HL-60/S4 treated with phorbol 12-myristate 13-acetate at 8.2 ng/mL for 4 days and 3 days (cell line): ENCODE measurements around the gene MMP7.

Experiments used
- in situ Hi-C: fragments of 300-500 bp; cut with MboI; formaldehyde crosslinking; loops from 2 replicates; pipeline ENCODE4 v1.15.0; 2022; ENCODE audit warnings: low sequenced_read_pairs

The MMP7 gene, protein sequence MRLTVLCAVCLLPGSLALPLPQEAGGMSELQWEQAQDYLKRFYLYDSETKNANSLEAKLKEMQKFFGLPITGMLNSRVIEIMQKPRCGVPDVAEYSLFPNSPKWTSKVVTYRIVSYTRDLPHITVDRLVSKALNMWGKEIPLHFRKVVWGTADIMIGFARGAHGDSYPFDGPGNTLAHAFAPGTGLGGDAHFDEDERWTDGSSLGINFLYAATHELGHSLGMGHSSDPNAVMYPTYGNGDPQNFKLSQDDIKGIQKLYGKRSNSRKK

DNA sequence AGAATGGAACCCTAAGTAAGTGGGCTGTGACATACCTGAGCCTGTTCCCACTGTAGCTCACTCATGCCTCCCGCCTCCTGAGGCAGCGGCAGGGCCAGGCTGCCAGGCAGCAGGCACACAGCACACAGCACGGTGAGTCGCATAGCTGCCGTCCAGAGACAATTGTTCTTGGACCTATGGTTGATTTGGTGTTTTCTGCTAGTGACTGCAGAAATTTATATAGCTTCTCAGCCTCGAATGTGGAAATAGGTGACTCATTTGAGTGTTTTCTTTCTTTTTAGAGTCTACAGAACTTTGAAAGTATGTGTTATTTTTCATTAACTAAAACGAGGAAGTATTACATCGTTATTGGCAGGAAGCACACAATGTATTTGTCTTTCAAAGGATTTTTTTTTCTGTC is at the start of gene MMP7:
TSS of gene MMP7 (minus strand) at position 190 of the 400 bp plus-strand sequence. CDS start at position 143, 47 bp downstream.
- in situ Hi-C loops = no loop called here

DNA sequence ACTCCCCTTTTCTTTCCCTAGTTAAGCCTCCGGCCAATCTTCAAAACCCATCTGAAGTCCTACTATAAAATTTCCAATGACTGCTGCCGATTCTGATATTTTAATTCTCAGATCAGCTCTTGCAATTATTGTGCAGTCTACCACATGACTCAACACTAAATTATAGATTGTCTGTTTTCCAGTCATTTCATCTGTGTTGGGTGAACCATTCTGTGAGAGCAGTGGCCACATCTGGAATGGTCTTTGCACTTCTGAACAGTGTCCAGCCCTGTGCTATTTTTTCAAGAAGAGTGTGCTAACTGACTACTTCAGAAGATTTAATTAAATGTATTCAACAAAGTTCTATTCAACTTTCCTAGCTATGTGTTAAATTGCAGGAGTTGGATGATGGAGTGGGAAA is 47.2 kb upstream of the MMP7 start:
- in situ Hi-C loops = no loop called here

DNA sequence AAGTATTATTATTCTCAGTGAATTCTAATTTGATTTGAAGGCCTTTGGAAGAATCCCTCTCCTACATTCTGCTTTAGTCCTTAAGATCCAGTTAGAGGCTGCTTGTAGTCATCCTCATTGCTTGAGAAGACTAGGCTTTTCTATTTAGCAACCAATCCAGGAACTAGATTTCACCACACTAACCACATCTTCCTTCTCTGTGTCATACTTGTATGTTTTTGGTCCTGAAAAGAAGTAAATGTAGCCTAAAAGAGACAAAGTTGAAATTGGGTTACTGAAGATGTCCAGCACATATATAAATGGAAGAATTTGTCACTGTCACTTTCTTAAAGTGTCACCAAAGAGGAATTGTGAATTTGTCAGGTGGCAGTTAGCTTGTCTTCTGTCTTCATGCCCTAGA is 46.6 kb upstream of the MMP7 start:
- in situ Hi-C loops = no loop called here

DNA sequence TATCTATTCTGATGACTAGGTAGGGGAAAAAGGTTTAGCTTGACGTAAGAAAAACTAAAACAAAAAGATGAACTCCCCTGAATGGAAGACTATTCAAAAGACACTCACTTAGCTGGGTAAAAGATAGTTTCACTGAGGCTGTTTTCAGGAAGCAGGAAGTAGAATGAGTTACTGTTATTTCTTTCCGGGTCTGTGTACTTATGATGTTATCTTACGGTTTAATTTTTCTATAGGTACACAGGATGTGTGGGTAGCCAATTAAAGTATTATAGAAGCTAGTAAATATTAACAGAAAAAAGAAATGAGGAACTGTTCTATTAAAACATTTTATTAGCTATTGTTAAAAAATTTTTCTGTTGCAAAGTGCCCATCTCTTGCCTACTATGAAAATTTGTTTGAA is 45.8 kb upstream of the MMP7 start:
- in situ Hi-C loops = no loop called here

DNA sequence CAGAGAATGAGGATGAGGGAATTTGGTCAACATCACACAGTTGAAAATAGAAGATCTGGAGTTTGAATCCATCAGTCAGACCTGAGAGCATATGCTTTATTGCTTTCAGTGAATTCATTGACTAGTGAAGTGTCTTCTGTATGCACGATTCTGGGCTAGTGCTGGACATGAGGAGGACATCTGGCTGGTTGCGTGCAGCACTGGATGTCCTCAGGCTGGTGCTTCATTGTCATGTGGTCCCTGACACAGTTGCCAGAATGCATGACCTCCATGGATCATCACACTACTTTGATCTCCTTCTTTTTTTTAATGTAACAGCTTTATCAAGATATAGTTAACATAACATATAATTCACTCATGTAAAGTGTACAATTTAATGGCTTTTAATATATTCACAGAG is 44.5 kb upstream of the MMP7 start:
- in situ Hi-C loops = no loop called here

DNA sequence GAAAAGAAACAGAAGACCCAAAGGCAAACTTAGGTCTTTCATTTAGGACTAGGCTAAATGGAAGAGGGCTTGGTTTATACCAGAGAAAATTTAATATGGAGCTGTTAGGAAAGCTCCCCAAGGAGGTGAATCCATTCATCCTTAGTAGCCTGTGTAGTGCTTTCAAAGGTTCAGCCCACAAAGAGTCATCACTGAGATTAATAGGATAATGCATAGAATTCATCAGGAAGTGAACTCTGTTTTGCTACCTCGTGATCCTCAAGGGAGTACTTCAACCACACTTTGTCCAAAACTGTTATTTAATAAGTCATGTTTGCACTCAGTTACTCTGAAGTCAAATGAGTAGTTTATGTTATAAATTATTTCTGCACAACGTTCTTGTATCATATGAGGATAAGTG is 43.3 kb upstream of the MMP7 start:
- in situ Hi-C loops = no loop called here

DNA sequence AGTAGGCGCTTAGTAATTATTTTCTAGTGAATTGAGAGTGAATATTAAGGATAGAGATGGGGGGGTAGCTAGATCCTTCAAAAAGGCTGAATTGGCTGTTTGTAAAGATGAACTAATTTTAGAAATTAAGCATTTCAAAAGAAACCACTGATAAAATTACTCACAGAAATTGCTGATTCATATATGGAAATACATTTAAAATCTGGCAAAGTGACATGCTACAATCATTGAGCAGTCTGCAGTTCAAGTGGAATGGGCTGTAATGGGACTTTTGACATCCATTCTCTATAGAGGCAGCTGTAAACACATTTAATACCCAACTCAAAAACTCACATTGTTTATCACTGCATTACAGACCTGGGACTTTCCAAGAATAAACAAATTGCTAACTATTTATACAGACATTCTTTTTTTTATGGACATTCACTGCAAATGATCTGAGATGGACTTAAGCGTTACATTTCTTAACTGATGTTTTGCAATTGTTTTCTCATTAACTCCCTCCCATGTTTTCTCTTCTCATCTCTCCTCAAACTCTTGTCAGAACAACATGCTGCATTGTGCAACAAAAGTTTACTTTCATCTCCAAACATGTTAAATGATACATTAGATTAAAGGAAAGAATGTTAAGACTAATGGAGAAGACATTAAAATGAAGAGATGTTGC is 42.1 kb upstream of the MMP7 start:
- in situ Hi-C loops = no loop called here

DNA sequence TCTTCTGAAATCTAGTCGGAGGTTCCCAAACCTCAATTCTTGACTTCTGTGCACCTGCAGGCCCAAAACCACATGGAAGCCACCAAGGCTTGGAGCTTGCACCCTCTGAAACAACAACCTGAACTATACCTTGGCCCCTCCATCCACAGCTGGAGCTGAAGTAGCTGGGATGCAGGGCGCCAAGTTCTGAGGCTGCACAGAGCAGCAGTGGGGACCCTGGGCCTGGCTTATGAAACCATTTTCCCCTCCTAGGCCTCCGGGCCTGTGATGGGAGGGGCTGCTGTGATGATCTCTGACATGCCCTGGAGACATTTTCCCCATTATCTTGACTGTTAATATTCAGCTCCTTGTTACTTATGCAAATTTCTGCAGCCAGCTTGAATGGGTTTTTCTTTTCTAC is 38.3 kb upstream of the MMP7 start:
- in situ Hi-C loops = no loop called here

DNA sequence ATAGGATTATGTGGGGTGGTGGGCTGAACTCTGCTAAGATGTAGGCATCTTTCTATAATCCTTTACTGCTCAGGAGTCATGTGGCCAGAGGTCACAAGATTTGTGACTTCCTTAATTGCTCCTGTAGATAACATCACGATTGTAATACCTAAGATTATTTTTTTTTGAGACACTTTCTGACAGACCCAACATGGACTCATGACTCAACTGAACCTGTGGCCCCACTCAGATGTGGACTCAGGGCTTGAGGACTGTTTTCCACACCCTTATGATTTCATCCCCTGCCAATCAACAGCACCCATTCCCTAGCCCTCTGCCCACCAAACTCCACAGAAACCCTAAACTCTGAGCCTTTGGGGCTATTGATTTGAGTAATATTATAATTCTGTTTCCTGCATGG is 35.6 kb upstream of the MMP7 start:
- in situ Hi-C loops = no loop called here

DNA sequence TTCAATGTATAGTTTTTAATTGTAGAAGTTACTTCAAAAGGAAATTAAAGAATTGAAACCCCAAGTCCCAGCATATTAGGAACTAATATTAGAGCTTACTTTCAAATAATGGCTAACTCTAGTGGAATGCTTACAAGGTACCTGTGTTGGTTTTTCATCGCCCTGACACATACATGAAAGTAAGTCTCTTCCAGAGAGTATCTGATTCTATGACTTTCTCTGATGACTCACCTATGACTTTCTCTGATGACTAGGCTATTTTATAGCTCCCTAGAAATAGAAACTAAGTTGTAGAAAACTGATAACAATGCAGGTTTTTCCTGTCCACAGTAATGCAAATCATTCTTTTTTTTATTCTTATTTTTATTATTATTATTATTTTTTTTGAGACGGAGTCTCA is 33.6 kb upstream of the MMP7 start:
- in situ Hi-C loops = no loop called here

DNA sequence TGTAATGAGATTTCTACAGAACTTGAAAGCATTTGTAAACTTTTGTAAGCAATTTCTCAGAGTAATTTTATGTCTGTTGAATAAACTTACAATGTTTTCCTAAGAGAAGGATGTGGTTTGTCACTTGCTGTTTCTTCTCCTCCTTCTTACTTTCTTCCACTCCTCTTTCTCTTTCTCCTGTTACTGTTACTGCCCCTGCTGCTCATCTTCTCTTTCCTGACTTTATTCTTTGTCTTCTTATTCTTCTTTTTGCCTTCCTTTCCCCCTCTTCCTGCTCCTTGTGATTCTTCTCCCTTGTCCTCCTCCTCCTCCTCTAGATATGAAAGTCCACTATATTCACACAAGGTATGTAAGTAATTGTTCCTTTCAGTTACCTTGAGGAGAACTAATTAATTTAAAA is 31.1 kb upstream of the MMP7 start:
- in situ Hi-C loops = no loop called here

DNA sequence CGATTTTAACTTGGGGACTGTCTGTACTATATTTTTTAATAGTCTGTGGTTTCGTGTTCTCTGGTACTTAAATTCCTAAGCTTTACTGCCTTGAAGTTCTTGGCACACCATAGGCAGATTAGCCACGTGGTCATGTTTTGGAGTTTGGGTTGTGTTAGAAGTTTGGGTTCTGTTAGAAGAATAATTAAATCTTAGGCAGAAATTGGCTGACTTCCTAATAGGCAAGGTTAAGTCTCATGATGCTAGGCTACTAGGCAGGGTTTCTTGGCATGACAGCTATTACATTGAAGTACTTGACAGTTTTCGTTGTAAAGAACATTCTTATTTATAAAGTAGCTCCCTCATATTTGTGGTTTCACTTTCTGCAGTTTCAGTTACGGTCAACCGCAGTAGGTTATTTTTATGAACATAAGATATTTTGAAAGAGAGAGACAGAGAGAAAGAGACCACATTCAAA is 30.0 kb upstream of the MMP7 start:
- in situ Hi-C loops = no loop called here

DNA sequence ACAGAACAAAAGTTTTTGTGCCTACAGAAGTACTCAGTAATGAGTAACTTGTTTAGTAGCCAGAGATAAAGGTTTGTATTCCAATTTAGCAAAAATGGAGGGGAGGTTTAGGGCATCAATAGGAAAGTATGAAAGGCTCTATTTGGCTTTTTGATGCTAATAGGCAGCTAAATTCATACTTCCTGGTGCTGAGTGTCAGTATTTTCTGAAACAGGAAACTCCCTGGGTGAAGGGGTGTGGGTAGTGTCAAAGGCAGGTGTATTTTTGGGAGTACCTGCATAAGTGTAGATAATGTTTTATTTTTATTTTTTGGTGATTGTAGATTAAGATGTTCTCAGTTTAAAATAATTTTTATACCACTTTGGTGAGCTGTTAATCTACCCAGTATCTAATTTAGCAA is 29.3 kb upstream of the MMP7 start:
- in situ Hi-C loops = no loop called here

DNA sequence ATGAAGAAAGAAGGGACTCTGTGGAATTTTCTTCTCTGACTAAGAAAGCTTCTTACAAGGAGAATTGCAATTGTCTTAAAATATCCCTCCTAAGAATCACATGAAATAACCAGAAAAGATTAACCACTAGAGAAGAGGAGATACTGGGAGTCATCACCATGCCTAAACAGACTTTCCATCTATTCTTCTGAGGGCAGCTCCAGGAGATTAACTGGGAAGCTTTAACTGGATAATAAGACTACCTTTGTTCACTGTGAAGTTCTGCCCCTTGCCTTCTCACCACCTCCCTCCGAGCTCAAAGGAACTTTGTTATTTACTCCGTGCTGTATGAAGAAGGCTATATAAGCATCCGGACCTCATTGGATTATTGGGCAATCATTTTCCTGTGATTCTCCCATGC is 24.5 kb upstream of the MMP7 start:
- in situ Hi-C loops = no loop called here

DNA sequence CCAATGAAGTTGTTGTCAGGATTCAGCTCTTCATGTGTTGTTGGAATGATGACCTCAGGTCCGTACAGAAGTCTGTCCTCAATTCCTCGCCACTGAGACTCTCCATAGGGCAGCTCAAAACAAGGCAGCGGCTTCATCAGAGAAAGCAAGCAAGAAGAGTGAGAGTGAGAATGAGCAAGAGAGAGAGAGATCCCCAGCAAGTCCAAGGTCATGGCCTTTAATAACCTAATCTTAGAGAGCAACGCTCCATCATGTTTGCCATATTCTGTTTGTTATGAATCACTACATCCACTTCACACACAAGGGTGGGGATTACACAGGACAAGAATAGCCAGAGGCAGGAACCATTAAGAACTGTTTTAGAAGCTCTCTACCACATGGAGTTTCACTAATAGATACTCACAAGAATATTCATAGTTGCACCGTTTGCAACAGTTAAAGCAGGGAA is 23.3 kb upstream of the MMP7 start:
- in situ Hi-C loops = no loop called here

DNA sequence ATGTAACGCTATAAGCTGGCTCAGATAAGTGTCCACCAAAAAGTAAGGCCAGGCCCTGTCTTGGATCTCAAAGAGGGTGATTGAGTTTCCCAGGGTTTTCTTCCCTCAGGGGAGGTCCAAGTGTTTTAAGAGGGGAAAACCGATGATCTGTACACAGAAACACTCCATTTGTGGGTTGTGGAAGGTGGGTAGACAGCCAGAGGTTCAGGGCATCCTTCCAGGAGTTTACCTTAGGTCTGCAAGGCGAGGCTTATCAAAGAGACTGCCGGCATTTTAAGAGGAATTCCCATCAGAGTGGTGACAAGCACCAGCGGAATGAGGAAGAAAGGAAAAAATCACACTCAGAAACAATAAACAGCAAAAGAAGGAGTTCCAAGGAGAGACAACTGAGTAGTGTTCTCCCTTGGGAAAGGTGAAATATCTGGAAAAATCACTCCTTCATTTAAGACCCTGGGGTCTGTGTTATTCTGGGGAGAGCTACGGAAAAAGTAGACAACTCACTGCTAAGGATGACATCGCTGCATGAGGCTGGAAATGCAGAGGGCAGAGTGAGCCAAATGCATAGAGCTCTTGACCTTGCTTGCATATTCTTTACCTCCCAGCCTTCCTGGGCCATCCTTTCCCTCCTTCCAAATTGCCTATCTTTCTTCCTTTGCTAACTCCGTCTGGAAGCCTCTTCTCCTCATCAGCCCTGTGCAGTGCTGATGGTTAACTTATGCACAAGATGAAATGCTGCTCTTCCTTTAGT is 22.1 kb upstream of the MMP7 start:
- in situ Hi-C loops = no loop called here

DNA sequence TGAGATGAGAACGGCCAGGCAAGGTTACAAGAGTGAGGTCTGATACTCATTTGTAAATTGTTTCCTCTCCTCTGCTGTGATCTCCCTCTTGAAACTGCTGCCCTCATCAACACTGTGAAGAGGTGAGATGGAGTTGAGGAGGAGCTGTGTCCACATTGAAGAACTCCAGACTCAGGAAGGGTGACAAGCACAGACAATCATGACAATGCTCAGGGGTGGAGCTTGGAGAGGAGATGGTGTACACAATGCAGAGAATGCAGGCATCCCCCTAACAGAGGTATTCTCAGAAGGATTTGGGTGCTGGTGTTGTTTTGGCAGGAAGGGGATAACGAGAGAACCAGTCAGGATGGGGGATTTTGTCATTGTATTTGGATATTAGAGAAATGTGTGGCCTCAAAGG is 21.5 kb upstream of the MMP7 start:
- in situ Hi-C loops = no loop called here

DNA sequence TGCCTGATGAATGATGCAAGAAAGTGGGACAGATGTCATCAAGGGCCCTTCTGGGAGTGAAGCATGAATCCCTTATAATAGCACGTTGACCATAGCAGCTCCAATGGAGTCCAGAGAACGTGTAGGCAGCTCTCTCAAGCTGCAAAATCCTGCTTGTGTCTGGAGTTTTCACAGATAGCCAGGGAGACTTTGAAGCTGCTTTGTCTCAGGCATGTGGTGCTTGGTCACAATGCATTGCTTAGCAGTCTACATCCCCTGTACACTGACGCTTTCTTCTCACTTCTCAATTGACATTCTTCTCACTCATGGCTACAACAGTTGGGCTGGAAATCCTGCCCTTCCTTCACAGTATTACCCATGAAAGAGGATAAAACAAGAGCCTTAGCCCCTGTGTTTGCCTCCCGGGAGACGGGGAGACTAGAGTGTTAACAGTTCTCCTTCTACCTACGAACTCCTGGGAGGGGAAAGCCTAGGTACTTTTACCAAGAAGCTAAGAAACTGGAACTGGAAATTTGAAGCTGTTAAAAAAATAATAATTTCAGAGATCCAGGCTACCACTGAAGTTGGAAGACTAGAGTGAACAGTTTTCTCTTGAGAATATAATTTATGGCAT is 20.7 kb upstream of the MMP7 start:
- in situ Hi-C loops = no loop called here

DNA sequence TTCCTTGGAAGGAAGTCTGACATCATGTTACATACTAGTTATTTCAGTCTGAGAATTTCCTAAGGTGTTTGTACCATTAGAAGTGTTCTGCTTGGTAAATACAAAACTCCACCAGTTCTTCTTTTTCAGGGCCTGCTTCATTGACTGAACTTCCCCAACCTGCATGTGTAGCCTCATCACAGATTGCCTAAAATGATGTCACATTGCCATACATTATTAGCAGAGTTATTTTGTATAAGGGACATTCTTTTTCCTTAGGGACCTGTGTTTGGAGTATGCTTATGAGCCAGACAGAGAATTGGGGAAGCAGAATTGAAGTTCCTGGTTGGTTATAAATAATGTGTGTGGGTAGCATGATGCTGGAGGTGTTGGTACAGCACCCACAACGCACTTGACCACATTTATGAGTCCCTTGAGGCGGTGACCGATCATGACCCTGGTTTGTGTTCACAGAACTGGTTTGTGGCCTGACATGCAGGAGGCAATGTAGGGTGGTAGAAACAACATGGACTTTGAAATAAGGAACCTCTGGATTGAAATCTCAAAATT is 16.4 kb upstream of the MMP7 start:
- in situ Hi-C loops = no loop called here

DNA sequence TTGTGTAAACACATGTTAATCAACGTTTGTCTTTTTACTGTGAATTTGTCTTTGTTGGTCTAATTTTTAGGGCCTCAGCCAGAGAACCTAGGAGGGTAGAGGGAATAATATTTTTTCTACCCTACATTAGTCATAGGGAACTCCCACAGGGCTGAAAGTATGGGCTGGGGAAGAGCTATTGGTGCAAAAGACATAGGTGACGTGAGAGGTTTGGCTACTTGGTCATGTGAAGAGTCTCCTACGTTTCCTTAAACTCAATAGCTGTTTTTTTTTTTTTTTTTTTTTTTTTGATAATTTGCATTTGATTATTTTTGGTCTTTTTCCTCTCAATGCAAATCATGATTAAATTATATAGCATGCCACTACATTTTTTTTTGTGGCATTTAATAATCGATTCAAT is 15.9 kb upstream of the MMP7 start:
- in situ Hi-C loops = no loop called here

DNA sequence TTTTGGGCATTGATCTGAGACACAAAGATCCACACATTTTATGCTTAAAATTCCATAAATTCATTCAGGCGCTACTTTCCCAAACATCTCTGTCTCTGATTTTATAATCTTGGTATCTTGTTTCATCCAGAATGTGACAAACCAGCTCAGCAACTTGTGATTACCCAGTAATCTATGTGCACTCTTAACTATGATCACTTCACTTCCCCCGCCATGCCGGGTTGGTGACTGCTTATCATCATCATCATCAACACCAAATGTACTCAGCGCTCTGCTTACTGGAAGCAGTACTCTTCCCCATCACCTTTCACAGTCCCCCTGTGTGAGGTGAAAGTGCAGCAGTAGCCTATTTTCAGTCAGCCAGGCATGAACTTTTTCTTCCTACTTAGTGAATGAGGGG is 15.2 kb upstream of the MMP7 start:
- in situ Hi-C loops = no loop called here
